ENCODE data around the gene TOGARAM2. TPM values are rescaled to one million over a fixed set of nuclear protein-coding genes. Genes with fewer than 3 reads are reported as not detected.

Gene TOGARAM2
- total RNA-seq, 4 donors from 2014 or later: 0.19 to 10.4 (median 0.96) TPM

DNA sequence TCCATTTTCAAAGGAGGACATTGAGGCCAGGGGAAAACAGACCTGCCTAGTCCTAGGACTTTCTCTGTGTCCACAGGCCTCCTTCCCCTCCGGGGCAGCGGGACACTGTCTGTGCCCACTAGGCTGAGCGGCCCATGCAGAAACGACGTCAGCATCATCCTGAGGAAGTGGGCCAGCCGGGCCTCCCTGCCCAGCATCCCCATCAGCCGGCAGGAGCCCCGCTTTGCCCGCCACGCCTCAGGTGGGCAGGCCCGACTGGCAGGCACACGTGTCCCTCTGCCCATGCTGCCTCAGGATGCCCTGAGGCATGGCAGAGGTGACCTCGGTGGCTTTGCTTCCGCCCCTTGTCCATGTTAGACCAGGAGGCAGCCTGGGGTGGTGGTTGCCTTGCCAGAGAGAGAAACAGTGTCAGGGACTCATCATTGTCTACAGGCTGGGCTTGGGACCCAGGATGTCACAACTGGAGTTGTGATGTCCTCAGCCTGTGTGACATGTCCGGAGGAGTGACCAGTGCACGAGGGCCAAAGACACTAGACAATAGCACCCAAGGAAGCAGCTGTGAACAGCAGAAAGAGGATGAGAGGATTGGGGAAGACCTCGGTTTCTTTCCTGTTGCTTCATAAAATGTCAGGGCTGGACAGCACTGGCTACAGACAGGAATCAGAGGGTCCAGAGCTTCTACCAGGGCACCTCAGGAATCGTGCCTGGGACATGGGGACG is 36.8 kb downstream of the TOGARAM2 start:
- no peak for DNase-seq (ENCODE audit: low spot score)
- TF ChIP-seq, protein P1, sequence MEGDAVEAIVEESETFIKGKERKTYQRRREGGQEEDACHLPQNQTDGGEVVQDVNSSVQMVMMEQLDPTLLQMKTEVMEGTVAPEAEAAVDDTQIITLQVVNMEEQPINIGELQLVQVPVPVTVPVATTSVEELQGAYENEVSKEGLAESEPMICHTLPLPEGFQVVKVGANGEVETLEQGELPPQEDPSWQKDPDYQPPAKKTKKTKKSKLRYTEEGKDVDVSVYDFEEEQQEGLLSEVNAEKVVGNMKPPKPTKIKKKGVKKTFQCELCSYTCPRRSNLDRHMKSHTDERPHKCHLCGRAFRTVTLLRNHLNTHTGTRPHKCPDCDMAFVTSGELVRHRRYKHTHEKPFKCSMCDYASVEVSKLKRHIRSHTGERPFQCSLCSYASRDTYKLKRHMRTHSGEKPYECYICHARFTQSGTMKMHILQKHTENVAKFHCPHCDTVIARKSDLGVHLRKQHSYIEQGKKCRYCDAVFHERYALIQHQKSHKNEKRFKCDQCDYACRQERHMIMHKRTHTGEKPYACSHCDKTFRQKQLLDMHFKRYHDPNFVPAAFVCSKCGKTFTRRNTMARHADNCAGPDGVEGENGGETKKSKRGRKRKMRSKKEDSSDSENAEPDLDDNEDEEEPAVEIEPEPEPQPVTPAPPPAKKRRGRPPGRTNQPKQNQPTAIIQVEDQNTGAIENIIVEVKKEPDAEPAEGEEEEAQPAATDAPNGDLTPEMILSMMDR (IDR thresholded peaks at IDR 0.05): no peak

DNA sequence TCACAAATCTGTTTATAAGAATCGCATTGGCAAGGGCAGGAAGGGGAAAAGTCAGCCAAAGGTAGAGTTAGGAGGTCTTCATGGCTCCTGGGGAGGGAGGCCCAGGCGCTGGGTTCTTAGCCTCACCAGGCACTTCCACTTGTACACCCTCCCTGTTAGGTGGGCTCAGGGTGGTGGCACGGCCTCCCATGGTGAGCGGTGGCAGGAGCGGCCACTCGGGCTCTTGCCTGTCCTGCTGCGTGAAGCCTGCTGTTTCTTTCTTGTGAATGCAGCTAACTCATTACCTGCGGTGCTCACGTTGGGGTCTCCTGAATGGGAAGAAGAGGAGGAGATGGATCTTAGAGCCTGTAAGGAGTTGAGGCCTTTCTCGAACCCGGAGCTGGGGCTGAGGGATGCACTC is 40.8 kb downstream of the TOGARAM2 start:
- TF ChIP-seq, protein P1 (IDR thresholded peaks at IDR 0.05): no peak
- ATAC-seq (ENCODE audit: low FRiP score) (no peak), DNase-seq (ENCODE audit: low spot score) (no peak)

More for the DNA sequence above, 36.8 kb downstream of the TOGARAM2 start:
- no peak for ATAC-seq (ENCODE audit: low FRiP score)

DNA sequence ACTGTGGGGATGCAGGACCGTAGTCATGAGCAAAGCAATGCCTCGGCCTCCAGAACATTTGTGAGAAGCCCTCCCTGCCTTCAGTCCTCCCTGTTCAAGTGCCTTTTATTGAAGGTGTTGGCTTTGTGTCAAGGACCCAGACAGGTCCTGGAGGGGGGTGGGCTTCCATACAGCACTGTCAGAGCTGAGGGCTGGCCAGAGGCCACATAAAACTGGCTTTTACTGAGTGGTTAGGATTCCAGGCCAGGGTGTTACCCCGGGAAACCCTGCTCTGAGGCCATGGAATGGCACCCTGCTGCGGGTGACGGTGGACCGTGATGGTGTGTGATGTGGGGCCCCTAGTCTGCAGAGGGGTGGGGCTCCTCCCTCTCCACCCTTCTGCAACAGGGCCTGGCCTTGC is 41.6 kb downstream of the TOGARAM2 start:
- ATAC-seq (ENCODE audit: low FRiP score): no peak
- TF ChIP-seq, protein P1 (IDR thresholded peaks at IDR 0.05): no peak
- no peak for DNase-seq (ENCODE audit: low spot score)

DNA sequence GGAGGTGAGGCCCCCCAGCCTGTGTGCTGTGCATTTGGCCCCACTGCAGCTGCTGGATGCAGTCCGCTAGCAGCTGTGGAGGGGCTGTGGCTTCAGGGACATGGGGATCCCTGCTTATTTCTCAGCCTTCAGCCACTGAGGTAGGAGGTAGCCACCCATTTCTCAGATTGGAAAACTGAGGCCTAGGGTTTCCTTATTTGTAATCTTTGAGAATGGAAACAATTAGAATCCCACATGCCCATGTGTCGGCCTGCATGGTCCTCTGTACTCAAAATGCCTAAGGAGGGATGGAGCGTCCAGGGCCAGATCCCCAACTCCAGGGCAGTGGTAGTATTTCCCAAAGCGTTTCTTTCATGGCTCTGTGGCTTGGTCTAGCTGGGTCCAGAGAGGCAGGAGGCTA is 42.1 kb downstream of the TOGARAM2 start:
- no peak for DNase-seq (ENCODE audit: low spot score)
- TF ChIP-seq, protein P1 (IDR thresholded peaks at IDR 0.05): no peak
- no peak for ATAC-seq (ENCODE audit: low FRiP score)

DNA sequence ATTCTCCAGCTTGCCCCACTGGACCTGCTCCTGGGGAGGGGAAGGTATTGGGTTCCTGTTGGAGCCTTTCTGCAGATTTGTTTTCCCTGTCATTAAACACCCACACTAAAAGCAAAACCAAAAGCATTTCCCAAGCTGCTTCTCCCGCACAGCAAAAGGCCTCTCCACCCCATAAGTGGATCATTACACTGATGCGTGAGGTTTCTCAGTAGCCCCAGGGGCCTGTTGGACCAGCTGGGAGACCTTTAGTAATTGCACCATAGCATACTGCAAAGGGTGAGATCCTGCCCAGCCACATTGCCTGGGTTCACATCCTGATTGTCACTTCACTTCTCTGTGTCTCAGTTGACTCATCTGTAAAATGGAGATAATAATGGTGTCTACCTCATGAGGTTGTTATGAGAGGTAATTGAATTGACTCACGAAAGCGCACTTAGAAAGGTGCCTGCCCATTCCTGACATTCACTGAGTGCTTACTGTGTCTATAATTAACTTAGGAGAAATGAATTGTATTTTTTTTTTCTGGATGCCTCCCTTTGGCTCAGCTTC is 43.9 kb downstream of the TOGARAM2 start:
- ATAC-seq (ENCODE audit: low FRiP score): no peak
- TF ChIP-seq, protein P1 (IDR thresholded peaks at IDR 0.05): no peak
- no peak for DNase-seq (ENCODE audit: low spot score)

DNA sequence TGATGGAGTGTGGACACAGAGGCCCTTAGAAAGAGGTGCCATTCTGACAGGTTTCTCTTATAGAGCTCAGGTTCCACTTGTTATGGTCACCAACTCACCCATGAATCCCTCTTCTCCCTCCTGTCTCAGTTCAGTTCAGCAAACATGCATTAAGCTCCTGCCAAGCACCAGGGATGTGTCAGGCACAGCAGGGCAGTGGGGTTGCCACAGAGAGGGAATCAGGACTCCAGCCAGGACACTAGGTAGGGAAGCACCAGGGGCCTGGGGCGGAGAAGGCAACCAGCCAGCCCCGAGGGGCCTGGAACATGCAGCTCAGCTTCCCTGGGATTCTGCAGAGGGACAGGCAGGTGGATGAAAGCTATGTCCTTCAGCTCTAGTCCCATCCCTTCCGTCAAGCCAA is 44.6 kb downstream of the TOGARAM2 start:
- DNase-seq (ENCODE audit: low spot score) (no peak), ATAC-seq (ENCODE audit: low FRiP score) (no peak)
- TF ChIP-seq, protein P1 (IDR thresholded peaks at IDR 0.05): no peak

DNA sequence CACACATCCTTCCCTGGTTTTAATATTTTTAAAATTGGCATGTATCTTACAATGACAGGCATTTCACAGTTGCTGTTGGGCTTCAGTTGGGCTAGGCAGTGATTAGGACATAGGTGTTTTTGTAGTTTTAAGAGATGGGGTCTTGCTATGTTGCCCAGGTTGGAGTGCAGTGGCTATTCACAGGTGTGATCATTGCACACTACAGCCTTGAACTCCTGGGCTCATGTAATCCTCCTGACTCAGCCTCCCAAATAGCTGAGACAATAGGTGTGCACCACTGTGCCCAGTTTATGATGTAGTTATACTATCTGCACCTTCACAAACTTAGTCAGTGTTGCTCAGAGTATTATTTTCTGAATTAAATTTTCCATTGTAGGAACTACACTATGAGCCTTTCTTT is 49.9 kb downstream of the TOGARAM2 start:
- DNase-seq (ENCODE audit: low spot score) (no peak), ATAC-seq (ENCODE audit: low FRiP score) (no peak)
- TF ChIP-seq, protein P1 (IDR thresholded peaks at IDR 0.05): no peak

Measured in omental fat pad (tissue), 4 donors.